DND-41 (cell line): ENCODE data around the gene KAT2B.

Experiments
- EZH2 ChIP-seq: IDR thresholded peaks from 3 replicates; pipeline ENCODE4 v1.6.1; 2012; ENCODE audit warnings: borderline replicate concordance, low read depth, mild to moderate bottlenecking, moderate library complexity, low read length, inconsistent platforms; ENCODE audit not compliant: severe bottlenecking
- TF ChIP-seq, protein P1 (sequence below): IDR thresholded peaks from 2 replicates; pipeline ENCODE4 v1.5.1; 2012; ENCODE audit warnings: borderline replicate concordance, low read length, moderate library complexity, mild to moderate bottlenecking; ENCODE audit not compliant: poor library complexity, severe bottlenecking; ENCODE audit errors: extremely low read depth

DNA sequence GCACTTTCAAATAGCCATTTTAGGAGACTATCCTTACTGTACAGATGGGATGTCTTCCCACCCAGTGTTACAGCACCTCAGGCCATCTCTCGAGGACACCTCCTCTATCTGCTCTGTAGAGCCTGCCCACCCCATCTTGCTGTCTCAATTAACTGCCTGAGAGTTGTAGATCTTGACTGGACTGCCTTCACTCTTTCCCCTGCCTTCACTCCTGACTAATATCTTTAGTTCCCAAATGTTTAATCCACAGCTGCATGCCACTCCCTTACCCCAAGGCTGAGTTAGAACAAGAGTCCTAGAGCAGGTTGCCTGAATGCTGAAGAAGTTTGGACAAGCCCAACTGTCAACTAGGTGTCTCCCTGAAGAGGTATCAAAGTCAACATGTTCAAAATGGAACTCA lies 26.9 kb upstream of the KAT2B start:
- TF ChIP-seq, protein P1, sequence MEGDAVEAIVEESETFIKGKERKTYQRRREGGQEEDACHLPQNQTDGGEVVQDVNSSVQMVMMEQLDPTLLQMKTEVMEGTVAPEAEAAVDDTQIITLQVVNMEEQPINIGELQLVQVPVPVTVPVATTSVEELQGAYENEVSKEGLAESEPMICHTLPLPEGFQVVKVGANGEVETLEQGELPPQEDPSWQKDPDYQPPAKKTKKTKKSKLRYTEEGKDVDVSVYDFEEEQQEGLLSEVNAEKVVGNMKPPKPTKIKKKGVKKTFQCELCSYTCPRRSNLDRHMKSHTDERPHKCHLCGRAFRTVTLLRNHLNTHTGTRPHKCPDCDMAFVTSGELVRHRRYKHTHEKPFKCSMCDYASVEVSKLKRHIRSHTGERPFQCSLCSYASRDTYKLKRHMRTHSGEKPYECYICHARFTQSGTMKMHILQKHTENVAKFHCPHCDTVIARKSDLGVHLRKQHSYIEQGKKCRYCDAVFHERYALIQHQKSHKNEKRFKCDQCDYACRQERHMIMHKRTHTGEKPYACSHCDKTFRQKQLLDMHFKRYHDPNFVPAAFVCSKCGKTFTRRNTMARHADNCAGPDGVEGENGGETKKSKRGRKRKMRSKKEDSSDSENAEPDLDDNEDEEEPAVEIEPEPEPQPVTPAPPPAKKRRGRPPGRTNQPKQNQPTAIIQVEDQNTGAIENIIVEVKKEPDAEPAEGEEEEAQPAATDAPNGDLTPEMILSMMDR = no peak
- TF ChIP-seq EZH2 = no peak
